Measurements from ENCODE around the gene ALG5. TPM values are rescaled to one million over a fixed set of nuclear protein-coding genes. Genes with fewer than 3 reads are reported as not detected.

Gene ALG5
- total and polyA plus RNA-seq, 11 donors: 8.4 to 31.8 (median 13.1) TPM

- Histone ChIP-seq H3K9me3 (no peaks in the 10 kb centered on the region), H3K4me3 (no peak overlapping the region), H3K4me1 (peaks cover 0 to 7% (median 1%) of the 10 kb centered on the region in 12 donors), H3K36me3 (no peaks in the 10 kb centered on the region), H3K27me3 (no peaks in the 10 kb centered on the region), H3K27ac (no peak overlapping the region)
- TF ChIP-seq CTCF (IDR thresholded peaks at IDR 0.05) (no peak), POLR2A (IDR thresholded peaks at IDR 0.05) (no peak)
- DNase-seq: no peak
- WGBS, 4 donors: 71 to 79% (median 76%) methylated on average over 2 of the region's 2 CpGs
- intact Hi-C loops (cut with DNase I): loop anchor here in 2 of 10 donors (10.0 kb wide), 2 partner anchors 48 to 58 kb away; no protein-coding TSS in a partner anchor
- no peak for ATAC-seq
Measured at GRCh38 chr13:36912973-36913372, 86.2 kb downstream of the ALG5 start.

- peak in 2 of 4 donors; percentile 27 to 45 for ATAC-seq
Measured at GRCh38 chr13:36912369-36912768, 86.8 kb downstream of the ALG5 start.

GRCh38 chr13:36910545-36910944 is 88.6 kb downstream of the ALG5 start:
- no peak overlapping the region for H3K27ac ChIP-seq
- no peaks in the 10 kb centered on the region for H3K36me3 ChIP-seq
- no peaks in the 10 kb centered on the region for H3K27me3 ChIP-seq
- 95 to 100% (median 99%) methylated on average over 1 of the region's 1 CpG for WGBS, 4 donors
- intact Hi-C loops (cut with DNase I): loop anchor here in 2 of 10 donors (10.0 kb wide), 2 partner anchors 46 to 56 kb away; no protein-coding TSS in a partner anchor
- no peak for TF ChIP-seq CTCF (IDR thresholded peaks at IDR 0.05)
- no peak for TF ChIP-seq POLR2A (IDR thresholded peaks at IDR 0.05)
- ATAC-seq (no peak), DNase-seq (no peak)
- H3K4me3 ChIP-seq: no peak overlapping the region
- H3K4me1 ChIP-seq: peaks cover 0 to 7% (median 1%) of the 10 kb centered on the region in 12 donors
- H3K9me3 ChIP-seq: no peaks in the 10 kb centered on the region

More at GRCh38 chr13:36912369-36912768, 86.8 kb downstream of the ALG5 start:
- no peak for DNase-seq
- Histone ChIP-seq H3K4me3 (no peak overlapping the region), H3K27me3 (no peaks in the 10 kb centered on the region), H3K27ac (no peak overlapping the region), H3K4me1 (peaks cover 0 to 7% (median 1%) of the 10 kb centered on the region in 12 donors), H3K36me3 (no peaks in the 10 kb centered on the region), H3K9me3 (no peaks in the 10 kb centered on the region)
- TF ChIP-seq CTCF (IDR thresholded peaks at IDR 0.05) (no peak), POLR2A (IDR thresholded peaks at IDR 0.05) (no peak)
- intact Hi-C loops (cut with DNase I): loop anchor here in 2 of 10 donors (10.0 kb wide), 2 partner anchors 48 to 58 kb away; no protein-coding TSS in a partner anchor

- no peak overlapping the region for H3K4me3 ChIP-seq
- WGBS, 4 donors: 84 to 91% (median 87%) methylated on average over 2 of the region's 2 CpGs
- no peak for TF ChIP-seq POLR2A (IDR thresholded peaks at IDR 0.05)
- no peak for TF ChIP-seq CTCF (IDR thresholded peaks at IDR 0.05)
- no peaks in the 10 kb centered on the region for H3K9me3 ChIP-seq
- intact Hi-C loops (cut with DNase I): no loop called here
- H3K27ac ChIP-seq: no peak overlapping the region
- ATAC-seq (no peak), DNase-seq (no peak)
- H3K27me3 ChIP-seq: no peaks in the 10 kb centered on the region
- peaks cover 0 to 6% (median 0%) of the 10 kb centered on the region in 12 donors for H3K4me1 ChIP-seq
- H3K36me3 ChIP-seq: no peaks in the 10 kb centered on the region
Measured at GRCh38 chr13:36907821-36908220, 91.3 kb downstream of the ALG5 start.
